MCF 10A (cell line): Measurements from ENCODE around the gene TUFT1. TPM values are rescaled to one million over a fixed set of nuclear protein-coding genes. Genes with fewer than 3 reads are reported as not detected.
"Not testable (repeated sequence)": the region's sequence is repeated elsewhere in the genome, so short reads cannot be mapped to it uniquely, and the experiment has no call there.

Source experiments
- BruUV-seq: library from RNA; stranded (reverse); fragments of 400-500 nt; replicated peaks from 2 replicates; lab custom pipeline; 2021; lab: Mats Ljungman, UMichigan
- CTCF ChIA-PET: fragments of 300-600 bp; sonication (Branson Sonifier 250); formaldehyde crosslinking; extraction: SDS; loops from one replicate; lab custom pipeline; 2021; ENCODE audit warnings: antibody characterized with exemption, inconsistent platforms; lab: Yijun Ruan, JAX
- POLR2A ChIA-PET: fragments of 300-600, 350-650 bp; sonication (Branson Sonifier 250); formaldehyde crosslinking; extraction: SDS; loops from one replicate; lab custom pipeline; 2020; ENCODE audit warnings: antibody characterized with exemption, inconsistent platforms; lab: Yijun Ruan, JAX
- DNase-seq: peaks from one replicate; pipeline ENCODE4 v3.0.0-alpha.2; 2018; ENCODE audit not compliant: unreplicated experiment
- H3K27ac Mint-ChIP-seq: one replicate; pipeline ENCODE4 v1.8.0; 2022; ENCODE audit warnings: mild to moderate bottlenecking, low read depth, mixed read lengths; ENCODE audit not compliant: unreplicated experiment
- H3K27me3 Mint-ChIP-seq: one replicate; pipeline ENCODE4 v1.8.0; 2022; ENCODE audit warnings: mixed read lengths; ENCODE audit not compliant: insufficient read depth, unreplicated experiment
- H3K36me3 Mint-ChIP-seq: one replicate; pipeline ENCODE4 v1.8.0; 2022; ENCODE audit warnings: mild to moderate bottlenecking, moderate library complexity, mixed read lengths; ENCODE audit not compliant: insufficient read depth, unreplicated experiment
- H3K4me1 Mint-ChIP-seq: one replicate; pipeline ENCODE4 v1.8.0; 2022; ENCODE audit warnings: mixed read lengths; ENCODE audit not compliant: insufficient read depth, unreplicated experiment
- H3K4me3 Mint-ChIP-seq: one replicate; pipeline ENCODE4 v1.8.0; 2022; ENCODE audit warnings: mild to moderate bottlenecking, moderate library complexity, mixed read lengths; ENCODE audit not compliant: unreplicated experiment
- H3K9me3 Mint-ChIP-seq: one replicate; pipeline ENCODE4 v1.8.0; 2022; ENCODE audit warnings: mixed read lengths; ENCODE audit not compliant: unreplicated experiment
- intact Hi-C: fragments of 100-400 bp; cut with micrococcal nuclease; formaldehyde crosslinking; loops from 2 replicates; pipeline ENCODE4 v1.14.1; 2022
- total RNA-seq: library from RNA; stranded (reverse); gene quantifications from 2 replicates; pipeline ENCODE4 v1.2.3, GENCODE V29; 2022
- TF ChIP-seq, protein P1 (sequence below): fragments of 200-600 bp; IDR thresholded peaks from one replicate; pipeline ENCODE4 v1.8.0; 2022; ENCODE audit warnings: antibody characterized with exemption, mild to moderate bottlenecking; ENCODE audit not compliant: unreplicated experiment

Gene TUFT1
- total RNA-seq, 1 experiment from 2014 or later, result 162 TPM

DNA sequence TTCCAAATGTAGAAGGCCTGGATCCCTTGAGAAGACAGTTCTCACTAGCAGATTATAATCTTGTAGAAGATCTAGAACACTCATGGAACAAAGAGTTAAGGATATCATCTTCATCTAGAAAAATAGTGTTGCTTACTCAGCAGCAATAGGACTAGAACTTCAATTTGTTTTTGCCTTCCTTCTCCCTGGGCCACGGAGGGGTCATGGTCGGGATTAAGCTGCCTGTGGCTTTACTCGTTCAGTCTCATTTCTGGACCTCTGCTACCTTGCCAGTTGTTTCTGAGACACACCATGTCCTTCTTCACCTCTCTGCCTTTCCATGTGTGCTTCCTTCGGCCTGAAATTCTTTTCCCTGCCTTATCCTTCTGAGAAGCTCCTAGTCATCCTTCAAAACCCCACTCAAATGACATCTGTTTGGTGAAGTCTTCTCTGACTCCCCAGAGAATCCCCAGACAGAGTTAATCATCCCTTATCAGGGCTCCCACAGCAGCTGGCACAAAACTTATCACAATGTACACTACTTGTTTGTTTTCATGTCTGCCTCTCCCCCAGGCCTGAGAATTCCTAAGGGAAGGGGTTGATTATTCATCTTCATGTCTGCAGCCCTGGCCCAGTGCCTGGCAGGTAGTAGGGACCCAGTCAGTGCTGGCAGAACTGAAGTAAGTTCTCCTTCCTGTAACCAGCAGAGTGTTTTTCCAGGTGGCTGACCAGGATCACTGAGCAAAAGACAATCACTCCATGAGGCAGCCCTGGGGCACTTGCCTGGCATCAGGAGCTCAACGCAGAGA, 56.3 kb downstream of the TUFT1 start:
- ChIA-PET CTCF (interaction anchor here (0.6 to 5.4 kb wide), 26 partner anchors 9 to 250 kb away, joined by 3 to 107 read pairs (median 4); partner anchors contain the start of genes SNX27 and TUFT1), POLR2A (interaction anchor here (0.6 to 2.0 kb wide), 17 partner anchors 9 to 256 kb away, joined by 3 to 11 read pairs (median 4); partner anchors contain the start of genes SNX27 and TUFT1)
- intact Hi-C loops, result no loop called here
- TF ChIP-seq, protein P1, sequence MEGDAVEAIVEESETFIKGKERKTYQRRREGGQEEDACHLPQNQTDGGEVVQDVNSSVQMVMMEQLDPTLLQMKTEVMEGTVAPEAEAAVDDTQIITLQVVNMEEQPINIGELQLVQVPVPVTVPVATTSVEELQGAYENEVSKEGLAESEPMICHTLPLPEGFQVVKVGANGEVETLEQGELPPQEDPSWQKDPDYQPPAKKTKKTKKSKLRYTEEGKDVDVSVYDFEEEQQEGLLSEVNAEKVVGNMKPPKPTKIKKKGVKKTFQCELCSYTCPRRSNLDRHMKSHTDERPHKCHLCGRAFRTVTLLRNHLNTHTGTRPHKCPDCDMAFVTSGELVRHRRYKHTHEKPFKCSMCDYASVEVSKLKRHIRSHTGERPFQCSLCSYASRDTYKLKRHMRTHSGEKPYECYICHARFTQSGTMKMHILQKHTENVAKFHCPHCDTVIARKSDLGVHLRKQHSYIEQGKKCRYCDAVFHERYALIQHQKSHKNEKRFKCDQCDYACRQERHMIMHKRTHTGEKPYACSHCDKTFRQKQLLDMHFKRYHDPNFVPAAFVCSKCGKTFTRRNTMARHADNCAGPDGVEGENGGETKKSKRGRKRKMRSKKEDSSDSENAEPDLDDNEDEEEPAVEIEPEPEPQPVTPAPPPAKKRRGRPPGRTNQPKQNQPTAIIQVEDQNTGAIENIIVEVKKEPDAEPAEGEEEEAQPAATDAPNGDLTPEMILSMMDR, result no peak
- Mint-ChIP-seq H3K36me3 (peaks cover 12% of the 10 kb centered on the region), H3K4me1 (peaks cover 21% of the 10 kb centered on the region), H3K4me3 (no peak overlapping the region), H3K27ac (peak overlapping the region; percentile 1), H3K9me3 (no peaks in the 10 kb centered on the region), H3K27me3 (no peaks in the 10 kb centered on the region)
- BruUV-seq, result no TSS peak
- DNase-seq, result peak; percentile 66

DNA sequence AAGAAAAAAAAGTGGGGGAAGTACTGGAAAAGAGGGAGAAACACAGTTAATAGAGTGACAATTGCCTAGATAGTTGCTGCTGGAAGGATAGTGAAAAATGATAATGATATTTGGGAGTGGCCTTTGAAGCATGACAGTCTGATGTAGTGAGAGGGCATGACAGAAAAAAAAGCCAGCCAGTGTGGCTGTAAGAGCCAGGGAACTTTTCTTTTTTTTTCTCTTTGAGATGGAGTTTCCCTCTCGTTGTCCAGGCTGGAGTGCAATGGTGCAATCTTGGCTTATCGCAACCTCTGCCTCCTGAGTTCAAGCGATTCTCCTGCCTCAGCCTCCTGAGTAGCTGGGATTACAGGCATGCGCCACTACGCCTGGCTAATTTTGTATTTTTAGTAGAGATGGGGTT, 62.4 kb downstream of the TUFT1 start:
- H3K4me3 Mint-ChIP-seq, H3K36me3 Mint-ChIP-seq, H3K9me3 Mint-ChIP-seq, intact Hi-C loops, H3K27ac Mint-ChIP-seq, H3K27me3 Mint-ChIP-seq, DNase-seq, BruUV-seq: not testable (repeated sequence)
- H3K4me1 Mint-ChIP-seq, result peaks cover 16% of the 10 kb centered on the region
- ChIA-PET CTCF (interaction anchor here (0.7 to 10.7 kb wide), 5 partner anchors 8 to 577 kb away, joined by 3 to 107 read pairs (median 3); no protein-coding TSS in a partner anchor), POLR2A (interaction anchor here (0.6 to 0.9 kb wide), 2 partner anchors 145 to 435 kb away, joined by 3 read pairs; no protein-coding TSS in a partner anchor)

DNA sequence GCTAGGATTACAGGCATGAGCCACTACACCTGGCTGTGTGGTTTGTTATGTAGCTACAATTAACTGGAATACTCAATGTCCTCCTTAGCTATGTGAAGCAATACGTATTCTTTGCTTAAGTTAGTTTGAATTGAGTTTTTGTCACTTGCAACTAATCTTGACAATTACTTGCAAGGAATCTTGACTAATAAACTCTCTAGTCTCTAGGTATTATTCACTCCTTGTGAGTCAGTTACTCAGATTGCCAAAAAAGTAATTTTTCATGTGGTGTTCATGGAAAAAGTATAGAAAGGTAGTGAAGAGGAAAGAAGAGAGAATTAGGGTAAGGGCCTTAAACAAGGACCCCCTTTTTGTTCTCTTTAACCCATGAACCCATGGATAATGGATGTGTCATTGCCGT, 64.2 kb downstream of the TUFT1 start:
- Mint-ChIP-seq H3K27me3 (no peaks in the 10 kb centered on the region), H3K36me3 (peaks cover 5% of the 10 kb centered on the region), H3K27ac (no peak overlapping the region), H3K4me1 (peaks cover 24% of the 10 kb centered on the region), H3K4me3 (no peak overlapping the region), H3K9me3 (no peaks in the 10 kb centered on the region)
- intact Hi-C loops, result no loop called here
- BruUV-seq, result no TSS peak
- POLR2A ChIA-PET, result interaction anchor here (1.3 to 1.5 kb wide), 2 partner anchors 19 to 77 kb away, joined by 3 to 5 read pairs; no protein-coding TSS in a partner anchor
- TF ChIP-seq, protein P1, result no peak
- CTCF ChIA-PET, result interaction anchor here (0.7 to 10.7 kb wide), 4 partner anchors 9 to 130 kb away, joined by 3 to 107 read pairs (median 4); no protein-coding TSS in a partner anchor
- DNase-seq, result no peak

DNA sequence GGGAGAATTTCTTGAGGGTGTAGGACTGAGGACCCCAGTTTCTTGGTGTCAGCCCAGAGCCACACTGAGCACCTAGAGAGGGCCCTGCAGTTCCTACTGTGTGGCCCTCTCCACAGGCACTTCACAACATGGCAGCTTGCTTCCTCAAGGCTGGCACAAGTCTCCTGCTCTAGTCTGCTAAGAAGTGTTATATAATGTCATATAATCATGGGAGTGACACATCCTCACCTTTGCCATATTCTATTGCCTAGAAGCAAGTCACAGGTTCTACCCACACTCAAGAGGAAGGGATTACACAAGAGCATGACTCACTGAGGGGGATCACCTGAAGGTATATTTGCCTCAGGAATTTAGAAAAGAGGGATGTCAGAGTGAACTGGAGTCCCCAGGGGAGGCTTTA, 66.3 kb downstream of the TUFT1 start:
- Mint-ChIP-seq H3K27me3 (no peaks in the 10 kb centered on the region), H3K4me1 (peaks cover 28% of the 10 kb centered on the region), H3K36me3 (peaks cover 5% of the 10 kb centered on the region), H3K27ac (peak overlapping the region; percentile 17), H3K4me3 (no peak overlapping the region), H3K9me3 (no peaks in the 10 kb centered on the region)
- BruUV-seq, result no TSS peak
- ChIA-PET POLR2A (interaction anchor here (1.0 to 2.2 kb wide), 3 partner anchors 9 to 67 kb away, joined by 3 to 8 read pairs (median 4); no protein-coding TSS in a partner anchor), CTCF (interaction anchor here (0.6 to 10.7 kb wide), 5 partner anchors 11 to 428 kb away, joined by 3 to 107 read pairs (median 3); no protein-coding TSS in a partner anchor)
- TF ChIP-seq, protein P1, result no peak
- intact Hi-C loops, result no loop called here
- peak; percentile 96 for DNase-seq
